NCI-H460 (cell line): ENCODE data around the gene LTBP1. TPM values are rescaled to one million over a fixed set of nuclear protein-coding genes. Genes with fewer than 3 reads are reported as not detected.

Experiments used
- DNase-seq: peaks from one replicate; pipeline ENCODE4 v3.0.0-alpha.2; 2016; ENCODE audit warnings: low read depth; ENCODE audit errors: extremely low read depth
- total RNA-seq: library from RNA; depleted of rRNA; stranded (reverse); fragments of >200 nt; shearing (Covaris generic); gene quantifications from 2 replicates; pipeline ENCODE4 v1.2.3, GENCODE V29; 2014

The LTBP1 gene
- total RNA-seq, 1 experiment from 2014 or later = 1.2 TPM

DNA sequence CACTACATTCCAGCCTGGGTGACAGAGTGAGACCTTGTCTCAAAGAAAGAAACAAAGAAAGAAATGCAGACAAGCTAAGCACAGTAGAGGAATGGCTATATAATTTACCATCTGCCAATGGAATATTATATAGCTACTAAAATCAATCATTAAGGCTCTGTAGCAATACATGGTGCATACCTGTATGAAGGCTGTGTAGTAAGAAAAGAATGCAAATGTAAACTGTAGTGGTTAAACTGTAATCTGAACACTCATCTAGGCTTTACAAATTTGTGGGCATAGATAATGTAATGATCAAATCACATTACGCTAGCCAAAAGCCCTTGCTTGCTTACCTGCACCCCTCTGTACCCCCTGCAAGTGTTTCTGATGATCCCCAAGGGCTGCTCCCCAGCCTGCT lies 230.9 kb downstream of the LTBP1 start:
- DNase-seq = no peak

DNA sequence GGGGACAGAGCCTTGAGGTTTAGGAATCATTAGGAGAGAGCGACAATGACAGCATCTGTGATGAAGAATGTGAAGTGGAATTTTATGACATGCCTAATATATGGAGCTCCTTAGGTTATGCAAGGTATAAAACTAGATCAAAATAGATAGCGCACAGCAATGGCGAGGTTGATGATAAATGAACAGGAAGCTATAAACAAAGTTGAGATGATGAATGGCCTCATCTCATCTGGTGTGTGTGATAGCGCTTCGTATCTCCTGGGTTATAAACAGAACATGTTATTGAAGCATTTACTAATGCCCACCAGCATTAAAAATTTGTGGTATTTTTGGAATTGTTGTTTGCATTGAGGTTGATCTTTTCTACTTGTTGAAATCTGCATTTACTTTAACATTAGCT lies 231.5 kb downstream of the LTBP1 start:
- no peak for DNase-seq

DNA sequence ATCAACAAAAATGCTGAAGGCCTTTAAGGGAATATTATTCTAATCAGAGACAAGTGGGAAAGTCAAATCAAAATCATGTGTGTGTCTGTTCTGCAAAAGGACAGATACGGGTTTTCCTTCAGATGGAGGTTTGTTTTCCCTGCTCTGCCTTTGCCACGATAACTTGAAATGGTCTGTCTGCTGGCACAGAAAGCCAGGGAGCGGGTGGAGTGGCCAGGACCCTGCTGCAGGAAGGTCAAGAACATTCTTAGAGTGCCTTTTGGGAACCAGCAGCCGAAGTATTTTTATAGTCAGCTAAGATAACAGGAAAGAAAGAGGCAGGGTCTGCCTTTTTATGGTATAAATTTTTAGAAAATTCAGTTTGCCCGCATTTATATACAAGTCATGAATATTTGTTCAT lies 234.2 kb downstream of the LTBP1 start:
- DNase-seq = no peak

DNA sequence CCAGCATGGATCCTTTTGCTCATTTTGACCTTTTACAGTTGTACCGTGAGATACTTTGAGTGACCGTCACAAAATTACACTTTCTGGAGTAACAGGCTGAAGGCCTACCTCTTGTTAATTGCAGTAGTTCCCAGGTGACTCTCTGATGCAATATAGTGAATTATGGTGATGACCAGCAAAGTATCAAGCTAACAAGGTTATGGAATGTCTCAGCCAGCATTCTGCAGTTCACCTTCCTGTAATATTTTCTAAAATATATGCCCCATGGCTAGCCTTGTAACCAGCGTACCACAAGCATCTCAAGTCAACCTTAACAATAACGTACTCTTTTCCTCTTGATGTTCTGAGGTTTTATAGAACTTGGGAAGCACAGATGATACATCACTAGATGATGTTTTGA lies 234.7 kb downstream of the LTBP1 start:
- DNase-seq = no peak

DNA sequence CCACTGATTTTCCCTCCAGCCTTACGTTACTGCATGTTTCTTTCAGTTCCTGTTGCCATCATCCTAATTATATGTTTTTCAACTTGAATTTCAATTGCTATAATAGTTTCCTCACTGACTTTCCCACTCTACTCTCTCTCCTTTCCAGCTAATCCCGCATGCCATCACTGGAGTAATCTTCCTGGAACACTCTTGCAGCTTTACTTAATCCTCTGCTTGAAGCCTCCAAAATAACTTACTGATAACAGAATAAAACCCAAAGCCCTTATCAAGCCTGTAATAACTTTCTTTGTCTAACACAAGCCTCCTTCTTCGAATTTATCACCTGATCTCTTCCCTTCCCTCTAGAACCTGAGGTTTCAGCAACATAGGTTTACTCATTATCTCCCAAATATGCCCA lies 237.3 kb downstream of the LTBP1 start:
- no peak for DNase-seq

DNA sequence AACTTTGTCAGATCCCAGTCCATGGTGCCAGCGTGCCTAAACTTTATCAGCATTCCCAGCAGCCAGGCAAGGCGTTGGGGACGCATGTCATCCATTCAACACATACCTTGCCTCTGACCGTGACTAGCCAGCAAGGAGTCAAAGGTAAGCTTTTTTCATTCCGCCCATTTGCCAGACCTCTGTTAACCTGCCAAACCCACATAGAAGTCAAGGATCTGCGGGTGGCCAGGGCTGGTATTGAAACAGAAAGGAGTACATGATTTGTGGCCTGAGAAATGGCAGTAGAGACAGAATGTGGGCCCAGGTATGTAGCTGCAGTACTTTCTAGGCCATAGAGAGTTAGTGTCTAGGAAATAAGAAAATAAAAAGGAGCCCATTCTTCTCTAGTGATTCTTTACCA lies 240.2 kb downstream of the LTBP1 start:
- no peak for DNase-seq

DNA sequence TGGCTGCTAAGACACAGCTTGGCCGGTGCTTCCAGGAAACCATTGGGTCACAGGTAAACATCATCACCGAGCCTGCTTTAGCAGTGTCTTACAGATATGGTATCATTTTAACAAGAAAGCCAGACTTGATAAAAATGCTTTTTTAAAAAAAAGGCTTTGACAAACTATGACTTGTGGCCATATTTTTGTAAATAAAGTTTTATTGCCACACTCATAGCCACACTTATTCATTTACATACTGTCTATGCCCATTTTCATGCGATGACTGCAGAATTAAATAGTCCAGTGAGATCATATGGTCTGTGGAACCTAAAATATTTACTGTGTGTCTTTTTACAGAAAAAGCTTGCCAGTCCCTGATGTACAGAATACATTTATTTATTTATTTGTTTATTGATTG lies 242.0 kb downstream of the LTBP1 start:
- DNase-seq = no peak

DNA sequence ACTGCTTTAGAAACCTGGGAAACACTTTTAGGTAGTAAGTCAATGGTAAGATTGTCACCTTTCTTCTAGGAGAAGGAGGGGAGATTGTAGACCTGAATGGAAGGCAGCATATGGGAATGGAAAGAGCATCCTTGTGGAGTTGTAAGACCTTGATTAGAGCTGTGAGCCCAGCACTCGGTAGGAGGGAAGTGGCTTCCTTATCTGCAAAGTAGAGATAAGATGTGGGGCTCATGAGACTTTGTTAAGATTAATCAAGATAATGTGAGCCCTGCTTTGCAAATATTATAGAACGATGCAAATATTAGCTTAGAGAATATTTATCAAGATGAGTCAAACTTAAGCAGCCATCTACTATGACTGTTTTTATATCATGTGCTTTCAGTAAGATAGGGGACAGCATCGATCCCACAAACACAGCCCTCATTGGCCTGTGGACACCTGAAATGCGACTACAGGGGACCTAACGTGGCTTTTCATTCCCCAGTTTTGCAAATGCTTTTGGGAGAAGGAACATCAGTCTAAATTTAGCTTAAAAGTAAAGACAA lies 243.7 kb downstream of the LTBP1 start:
- DNase-seq = no peak

DNA sequence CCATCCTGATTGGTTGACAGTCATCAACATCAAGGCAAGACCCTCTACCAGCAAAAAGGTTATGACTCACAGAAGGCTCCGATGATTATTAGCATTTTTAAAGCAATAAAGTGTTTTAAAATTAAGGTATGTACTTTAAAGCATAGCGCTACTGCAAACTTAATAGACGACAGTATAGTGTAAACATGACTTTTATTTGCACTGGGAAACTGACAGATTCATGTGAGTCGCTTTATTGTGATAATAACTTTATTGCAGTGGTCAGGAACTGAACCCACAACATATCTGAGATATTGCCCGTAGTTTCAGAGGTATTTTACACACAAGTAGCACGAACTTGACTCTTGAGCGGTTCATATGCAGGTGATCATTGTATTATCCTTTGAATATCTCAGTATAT lies 249.1 kb downstream of the LTBP1 start:
- DNase-seq = no peak

DNA sequence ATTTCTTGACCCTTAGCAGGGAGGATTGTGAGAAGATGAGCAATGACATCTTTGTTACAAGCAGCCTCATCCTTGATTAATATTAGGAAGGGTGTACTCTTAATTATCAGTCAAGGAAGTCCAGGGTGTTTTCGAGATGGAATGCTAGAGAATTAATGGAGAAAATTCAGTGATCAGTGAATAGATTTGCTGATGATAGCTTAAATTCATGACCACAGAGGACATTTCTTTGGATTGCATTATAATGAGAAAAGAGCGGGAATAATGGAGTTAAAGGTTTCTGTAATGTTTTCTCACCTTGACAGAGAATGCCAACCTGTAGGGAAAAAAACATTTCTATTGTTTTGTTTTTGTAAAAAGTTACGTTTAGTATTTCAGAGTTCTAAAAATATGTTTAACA lies 249.9 kb downstream of the LTBP1 start:
- no peak for DNase-seq

DNA sequence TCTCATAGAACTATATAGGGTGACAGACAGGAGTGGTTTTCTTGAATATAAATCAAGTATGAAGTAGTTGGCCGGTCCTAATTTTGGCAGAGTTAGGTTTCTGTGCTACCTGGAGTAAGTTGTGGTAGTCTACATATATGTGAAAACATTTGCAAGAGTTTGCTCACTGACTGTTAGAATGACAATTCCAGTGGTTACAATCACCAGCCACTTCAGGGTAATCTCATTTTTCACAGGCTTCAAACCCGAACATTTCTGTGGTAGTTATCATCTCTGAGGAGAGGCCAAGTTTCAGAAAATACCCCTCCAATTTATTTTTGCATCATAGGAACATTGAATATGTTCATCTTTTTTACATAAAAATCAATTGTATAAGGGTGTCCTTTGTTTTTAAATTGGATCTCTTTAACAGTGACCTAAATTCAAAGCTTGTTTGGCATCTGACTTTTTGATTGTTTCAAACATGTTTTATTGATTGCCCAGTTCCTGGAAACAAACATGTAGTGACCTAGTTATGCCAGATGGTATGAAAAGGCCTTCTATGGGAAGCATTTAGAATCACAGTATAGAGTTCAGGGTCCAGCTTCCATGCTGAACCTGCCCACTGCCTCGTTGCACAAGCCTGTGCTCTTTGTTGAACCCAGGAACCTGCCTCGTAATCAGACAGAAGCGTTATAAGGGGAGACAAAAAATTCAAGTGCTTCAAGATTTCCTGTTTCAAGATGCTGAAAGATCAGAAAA lies 250.6 kb downstream of the LTBP1 start:
- DNase-seq = no peak

DNA sequence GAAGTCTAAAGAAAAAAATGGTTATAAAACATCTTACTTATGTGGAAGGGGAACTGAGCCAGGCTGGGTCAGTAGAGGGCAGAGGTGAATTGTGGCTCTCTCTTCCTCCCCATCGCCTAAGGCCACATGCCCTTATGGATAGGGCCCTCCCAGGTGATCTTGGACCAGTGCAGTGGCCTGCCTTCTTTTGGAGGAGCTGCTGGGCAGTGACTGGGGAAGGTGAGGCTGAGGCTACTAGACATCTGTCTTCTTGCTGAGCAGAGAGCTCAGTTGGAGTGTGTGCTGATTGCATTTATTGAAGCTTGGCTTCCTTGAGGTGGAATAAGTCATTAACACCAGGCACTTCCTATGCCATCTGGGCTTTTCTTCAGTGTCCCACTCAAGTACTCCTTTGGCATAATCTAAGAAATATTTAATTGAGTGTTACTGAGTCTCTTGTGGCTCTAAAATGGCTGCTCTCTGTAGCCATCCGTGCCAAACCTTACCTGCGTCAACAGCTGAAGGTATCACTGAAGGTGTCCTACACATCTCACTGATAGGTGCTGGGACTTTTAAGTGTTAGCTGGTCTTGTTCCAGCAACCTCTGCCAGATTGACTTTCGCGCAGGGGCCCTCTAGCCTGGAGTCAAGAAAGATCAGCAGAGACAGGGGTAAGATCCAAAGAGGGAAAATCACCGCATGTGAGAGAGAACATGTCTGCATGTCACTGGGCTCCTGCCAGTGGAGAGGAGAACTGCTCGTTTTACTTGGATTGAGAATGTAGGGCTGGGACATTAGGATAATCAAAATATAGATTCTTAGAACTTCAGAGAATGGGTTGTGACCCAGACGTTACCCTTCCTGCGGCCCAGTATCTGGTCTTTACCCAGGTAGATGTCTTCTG lies 256.1 kb downstream of the LTBP1 start:
- DNase-seq = no peak

DNA sequence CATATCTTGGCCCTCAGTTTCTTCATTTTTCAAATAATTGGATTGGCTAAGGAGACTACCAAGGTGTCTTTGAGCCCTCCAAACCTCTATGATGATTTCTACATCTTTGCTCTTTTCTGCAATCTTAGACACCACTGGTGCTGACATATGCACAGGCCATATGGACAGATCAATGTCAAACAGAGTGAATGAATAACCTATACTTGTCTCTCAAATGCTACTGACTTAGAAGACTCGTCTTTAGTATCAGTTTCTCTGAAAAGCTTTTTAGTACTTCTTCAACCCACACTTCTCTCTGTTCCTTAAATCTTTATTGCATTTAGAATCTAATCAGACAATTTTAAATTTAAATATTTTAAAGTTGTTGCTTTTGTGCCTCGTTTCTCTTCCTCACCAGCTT lies 258.2 kb downstream of the LTBP1 start:
- DNase-seq = no peak

DNA sequence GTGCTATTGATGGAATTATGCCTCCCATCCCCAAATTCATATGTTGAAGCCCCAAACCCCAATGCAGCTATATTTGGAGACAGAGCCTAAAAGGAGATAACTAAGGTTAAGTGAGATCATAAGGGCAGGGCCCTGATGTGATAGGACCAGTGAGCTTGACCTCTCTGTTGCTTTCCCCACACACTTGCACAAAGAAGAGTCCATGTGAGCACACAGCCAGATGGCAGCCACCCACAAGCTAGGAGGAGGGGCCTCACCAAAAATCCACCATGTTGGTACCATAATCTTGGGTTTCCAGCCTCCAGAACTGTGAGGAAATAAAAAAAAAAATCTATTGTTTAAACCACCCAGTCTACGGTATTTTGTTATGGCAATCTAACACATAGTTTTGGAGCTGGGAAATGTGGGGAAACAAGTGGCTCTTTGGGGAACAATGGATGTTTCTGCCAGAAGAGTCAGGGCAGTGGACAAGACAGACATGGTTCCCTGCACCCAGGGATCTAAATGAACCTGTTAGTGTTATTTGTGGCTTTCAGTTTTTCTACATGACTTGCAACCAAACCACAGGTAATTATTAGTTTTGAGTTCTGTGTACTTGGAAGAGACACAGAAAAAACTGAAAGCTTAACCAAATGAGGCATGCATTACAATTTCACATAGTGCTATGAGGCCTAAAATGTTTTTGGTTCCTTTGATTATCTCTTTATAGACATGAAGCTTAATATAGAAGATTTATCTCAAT lies 259.1 kb downstream of the LTBP1 start:
- no peak for DNase-seq

DNA sequence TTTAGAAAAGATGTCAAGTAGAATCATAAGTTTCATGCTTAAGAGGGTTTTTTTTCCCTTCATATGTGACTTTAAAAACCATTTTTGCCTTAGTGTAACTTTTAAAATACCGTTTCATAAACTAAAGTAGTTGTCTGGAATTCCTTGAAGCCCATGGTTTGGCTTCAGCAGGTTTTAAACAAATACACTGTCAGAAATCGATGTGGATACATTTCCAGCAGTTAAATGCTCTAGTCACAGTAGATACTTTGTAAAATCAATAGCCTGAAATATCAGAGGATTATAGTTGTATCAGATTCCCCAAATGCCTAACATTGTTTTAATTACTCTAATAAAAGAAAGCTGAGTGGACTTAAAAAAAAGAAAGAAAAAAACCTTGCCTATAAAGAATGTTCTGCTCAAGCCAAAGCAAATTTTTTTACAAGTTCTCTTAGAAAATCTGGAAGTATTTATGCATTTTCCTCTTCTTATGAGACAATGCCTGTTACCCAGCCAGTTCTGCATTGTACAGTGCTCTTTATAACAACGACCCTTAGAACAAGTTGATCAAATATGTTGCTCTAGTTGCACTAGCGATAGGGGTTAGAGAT lies 260.5 kb downstream of the LTBP1 start:
- no peak for DNase-seq

DNA sequence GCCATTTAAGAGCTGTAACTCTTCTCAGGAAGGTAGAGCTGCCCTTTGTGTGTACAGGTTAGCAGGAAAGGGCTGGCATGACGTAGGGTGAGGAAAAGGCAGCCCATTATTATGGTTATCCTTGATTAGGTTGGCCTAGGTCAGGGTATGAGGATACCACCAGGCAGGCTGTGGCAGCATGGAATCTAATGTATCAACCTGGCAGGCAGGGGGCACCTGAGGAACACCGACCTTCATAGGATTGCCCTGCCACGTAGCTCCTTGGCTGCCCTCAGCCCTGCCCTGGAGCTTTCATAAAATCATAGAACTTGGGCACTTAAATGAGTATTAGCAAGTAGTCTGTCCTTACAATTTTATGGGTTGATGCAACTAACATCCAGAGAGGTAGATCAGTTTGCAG lies 261.6 kb downstream of the LTBP1 start:
- DNase-seq = no peak

DNA sequence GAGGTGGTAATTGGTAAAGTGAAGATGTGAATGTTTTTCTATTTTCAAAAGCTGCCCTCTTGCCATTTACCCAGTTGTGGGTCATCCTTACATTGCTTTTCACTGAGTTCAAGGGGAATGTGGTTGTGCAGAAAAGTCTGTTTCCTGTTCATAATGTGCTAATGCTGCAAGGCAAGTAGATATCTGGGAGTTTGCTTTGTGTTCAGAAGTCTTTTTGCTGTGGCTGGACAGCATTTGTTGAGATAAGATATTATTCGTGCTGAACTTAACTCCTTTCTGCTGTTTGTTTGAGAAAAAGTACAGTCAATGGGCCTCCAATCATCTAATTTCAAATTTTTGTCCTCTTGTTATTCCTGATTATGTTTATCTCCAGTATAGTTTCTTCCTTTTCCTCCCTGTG lies 263.2 kb downstream of the LTBP1 start:
- DNase-seq = no peak

DNA sequence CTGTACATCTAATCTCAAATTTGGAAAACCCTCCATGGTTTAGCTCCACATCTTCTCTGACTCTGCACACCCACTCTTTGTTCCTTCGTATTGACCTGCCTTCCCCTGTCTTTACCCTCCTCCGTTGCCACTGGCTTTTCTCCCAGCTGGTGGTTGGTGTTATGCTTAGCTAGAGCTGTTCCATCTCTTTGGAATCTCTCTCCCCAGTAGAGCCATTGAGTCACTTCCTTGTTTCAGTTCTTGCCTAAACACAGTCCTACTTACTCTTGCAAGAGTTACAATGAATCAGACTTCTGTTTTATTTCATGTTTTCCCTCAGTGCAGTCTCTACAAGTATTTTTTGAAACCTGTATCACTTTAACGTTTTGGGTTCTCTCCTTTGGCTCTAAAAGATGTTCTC lies 263.9 kb downstream of the LTBP1 start:
- DNase-seq = peak; percentile 56

DNA sequence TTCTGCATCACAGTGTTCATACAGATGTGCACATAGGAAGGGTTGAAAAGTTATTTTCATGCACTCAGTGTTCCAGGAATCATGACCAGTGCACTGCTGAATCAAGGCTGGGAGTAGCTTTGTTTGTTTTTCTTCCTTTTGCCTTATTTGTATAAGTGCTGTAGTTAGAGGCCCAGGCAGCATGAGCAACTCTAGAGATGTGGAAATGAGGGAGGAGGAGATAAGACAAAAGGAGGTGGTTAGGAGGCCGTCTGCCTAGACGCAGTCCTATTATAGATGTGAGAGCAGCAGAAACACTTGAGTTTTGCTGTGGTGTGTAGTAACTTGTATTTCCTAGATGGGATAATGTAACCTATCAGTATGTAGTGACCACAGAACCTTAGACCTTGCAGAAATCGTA lies 265.4 kb downstream of the LTBP1 start:
- DNase-seq = peak; percentile 41

DNA sequence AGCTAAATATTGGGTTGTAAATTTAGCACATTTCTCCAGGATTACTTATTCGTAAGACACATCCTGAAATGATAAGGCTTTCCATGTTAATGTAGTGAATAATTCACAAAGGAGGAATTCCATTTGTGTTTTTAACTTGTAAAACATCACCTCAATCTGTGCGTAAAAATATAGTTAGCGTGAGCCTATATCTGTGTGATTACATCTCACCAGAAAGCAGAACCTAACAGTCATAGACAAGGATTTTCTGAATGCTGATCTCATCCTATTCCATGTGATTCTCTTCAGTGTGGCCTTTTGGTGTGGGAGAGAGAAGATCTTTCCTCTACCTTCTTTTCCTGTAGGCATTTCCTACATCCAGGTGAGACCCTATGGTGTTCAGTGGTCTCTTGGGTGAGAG lies 266.5 kb downstream of the LTBP1 start:
- DNase-seq = no peak

DNA sequence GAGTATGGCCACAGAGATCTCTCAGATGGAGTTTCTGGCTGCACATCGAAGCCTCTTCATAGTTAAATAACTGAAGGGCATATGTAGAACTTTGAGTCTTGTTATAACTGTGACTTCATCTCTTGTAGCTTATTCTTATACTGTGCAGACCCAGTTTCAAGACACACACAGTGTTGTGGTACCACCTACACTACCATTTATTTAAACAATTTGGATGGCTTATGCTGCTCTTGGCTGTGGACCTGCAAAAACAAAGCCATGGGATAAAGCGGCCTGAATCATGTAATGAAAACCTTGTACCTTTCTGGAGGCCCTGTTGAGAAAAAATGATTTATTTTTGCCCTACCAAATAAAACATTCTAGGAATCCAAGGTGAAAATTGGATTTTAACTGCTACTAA lies 266.9 kb downstream of the LTBP1 start:
- DNase-seq = no peak
